ENCODE results near the gene PRR15L.

DNA sequence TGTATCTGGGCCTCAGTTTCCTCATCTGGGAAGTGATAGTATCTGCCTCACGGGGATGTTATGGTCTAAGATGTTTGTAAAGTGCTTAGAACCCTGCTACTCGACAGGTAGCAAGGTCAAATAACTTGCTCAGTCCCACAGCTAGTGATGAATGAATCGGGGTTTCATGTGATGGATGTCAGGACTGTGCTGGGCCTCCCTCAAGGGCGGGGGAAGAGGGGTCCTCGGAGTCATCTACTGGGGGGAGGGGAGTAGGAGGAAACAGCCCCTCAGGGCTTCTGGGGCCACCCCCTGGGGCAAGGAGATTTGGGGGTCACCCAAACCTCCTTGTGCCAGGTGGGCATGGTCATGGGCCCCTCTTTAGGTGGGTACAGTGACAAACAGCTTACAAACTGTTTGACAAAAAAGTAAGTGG lies 15.6 kb downstream of the PRR15L start:
- TF ChIP-seq, protein P1, sequence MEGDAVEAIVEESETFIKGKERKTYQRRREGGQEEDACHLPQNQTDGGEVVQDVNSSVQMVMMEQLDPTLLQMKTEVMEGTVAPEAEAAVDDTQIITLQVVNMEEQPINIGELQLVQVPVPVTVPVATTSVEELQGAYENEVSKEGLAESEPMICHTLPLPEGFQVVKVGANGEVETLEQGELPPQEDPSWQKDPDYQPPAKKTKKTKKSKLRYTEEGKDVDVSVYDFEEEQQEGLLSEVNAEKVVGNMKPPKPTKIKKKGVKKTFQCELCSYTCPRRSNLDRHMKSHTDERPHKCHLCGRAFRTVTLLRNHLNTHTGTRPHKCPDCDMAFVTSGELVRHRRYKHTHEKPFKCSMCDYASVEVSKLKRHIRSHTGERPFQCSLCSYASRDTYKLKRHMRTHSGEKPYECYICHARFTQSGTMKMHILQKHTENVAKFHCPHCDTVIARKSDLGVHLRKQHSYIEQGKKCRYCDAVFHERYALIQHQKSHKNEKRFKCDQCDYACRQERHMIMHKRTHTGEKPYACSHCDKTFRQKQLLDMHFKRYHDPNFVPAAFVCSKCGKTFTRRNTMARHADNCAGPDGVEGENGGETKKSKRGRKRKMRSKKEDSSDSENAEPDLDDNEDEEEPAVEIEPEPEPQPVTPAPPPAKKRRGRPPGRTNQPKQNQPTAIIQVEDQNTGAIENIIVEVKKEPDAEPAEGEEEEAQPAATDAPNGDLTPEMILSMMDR (IDR thresholded peaks at IDR 0.05) = no peak
- TF ChIP-seq POLR2A (IDR thresholded peaks at IDR 0.05) = no peak

Measured in lower leg skin (tissue), 3 donors.